ENCODE data around the gene FARS2. TPM values are rescaled to one million over a fixed set of nuclear protein-coding genes. Genes with fewer than 3 reads are reported as not detected.

Gene FARS2
- total RNA-seq, 1 experiment from 2014 or later: 13.8 TPM

GRCh38 chr6:5249451-5250122, 11.7 kb upstream of the FARS2 start:
- CTCF ChIA-PET: no interaction called here

More at GRCh38 chr6:5249451-5250122, 11.7 kb upstream of the FARS2 start:
- Histone ChIP-seq H3K79me2 (ENCODE audit: insufficient read depth, low read length) (peaks cover 75% of the 10 kb centered on the region), H3K9ac (ENCODE audit: low read length) (no peak overlapping the region), H3K27ac (ENCODE audit: low read depth, low read length) (no peak overlapping the region), H3K27me3 (ENCODE audit: insufficient read depth, low read length) (no peaks in the 10 kb centered on the region), H3K4me2 (ENCODE audit: low read length) (no peak overlapping the region), H3K9me3 (ENCODE audit: control insufficient read depth in 1 of 2, insufficient read depth in 1 of 2, low read depth in 1 of 2, low read length in 2 of 2) (no peaks in the 10 kb centered on the region; a peak in 1 of 4 replicates), H4K20me1 (ENCODE audit: insufficient read depth) (no peaks in the 10 kb centered on the region), H3K9me2 (ENCODE audit: insufficient read depth) (no peaks in the 10 kb centered on the region), H3K4me1 (ENCODE audit: control insufficient read depth in 1 of 2, insufficient read depth in 2 of 2, low read length in 2 of 2) (peaks cover 0 to 7% of the 10 kb centered on the region in 2 experiments; a peak in 1 of 4 replicates), H3K4me3 (replicated peaks in 1 of 2; ENCODE audit: low read depth in 1 of 2, low read length in 2 of 2) (no peak overlapping the region), H2AFZ (ENCODE audit: low read depth, low read length, poor library complexity, severe bottlenecking) (no peak overlapping the region), H3K36me3 (ENCODE audit: control insufficient read depth in 1 of 2, insufficient read depth in 2 of 2, low read length in 2 of 2) (peaks cover 0 to 5% of the 10 kb centered on the region in 2 experiments; a peak in 1 of 4 replicates)
- ATAC-seq (no peak), DNase-seq (ENCODE audit: low read depth, low spot score) (no peak)
- intact Hi-C loops (cut with micrococcal nuclease): no loop called here
- BruUV-seq (replicated peaks): no TSS peak
- POLR2A ChIA-PET: no interaction called here
- RAD21 ChIA-PET (ENCODE audit: low non-redundant PET in 1 of 2, low total read pairs in 2 of 2, uncharacterized antibody in 2 of 2, unreplicated experiment in 2 of 2): no interaction called here
- TF ChIP-seq CTCF (IDR thresholded peaks at IDR 0.05 in 2 of 3, conservative IDR thresholded peaks at IDR 0.05 in 1 of 3; ENCODE audit: borderline replicate concordance in 1 of 3, insufficient read depth in 1 of 3, low read depth in 2 of 3, low read length in 2 of 3): no peak
- no peak for TF ChIP-seq SP1 (IDR thresholded peaks at IDR 0.05; ENCODE audit: low read depth)
- TF ChIP-seq ATF3 (IDR thresholded peaks at IDR 0.05): no peak
- no peak for TF ChIP-seq JUND (IDR thresholded peaks at IDR 0.05)
- TF ChIP-seq RAD21 (IDR thresholded peaks at IDR 0.05; ENCODE audit: low read depth): no peak
- TF ChIP-seq EZH2phosphoT487 (IDR thresholded peaks at IDR 0.05; ENCODE audit: borderline replicate concordance): no peak
- TF ChIP-seq ZBTB33 (IDR thresholded peaks at IDR 0.05; ENCODE audit: extremely low read depth, insufficient replicate concordance, low read length): no peak
- TF ChIP-seq SIN3A (IDR thresholded peaks at IDR 0.05; ENCODE audit: low read depth): no peak
- no peak for TF ChIP-seq CBX3 (IDR thresholded peaks at IDR 0.05; ENCODE audit: low read depth)

Measured in HCT116 (cell line).